GM18520 (cell line): ENCODE results near the gene SPECC1L.

Source experiments
- ATAC-seq: cut with Tn5 transposase; IDR thresholded peaks from one replicate; pipeline ENCODE4 v1.9.1; 2021; ENCODE audit not compliant: unreplicated experiment

SPECC1L gene

DNA sequence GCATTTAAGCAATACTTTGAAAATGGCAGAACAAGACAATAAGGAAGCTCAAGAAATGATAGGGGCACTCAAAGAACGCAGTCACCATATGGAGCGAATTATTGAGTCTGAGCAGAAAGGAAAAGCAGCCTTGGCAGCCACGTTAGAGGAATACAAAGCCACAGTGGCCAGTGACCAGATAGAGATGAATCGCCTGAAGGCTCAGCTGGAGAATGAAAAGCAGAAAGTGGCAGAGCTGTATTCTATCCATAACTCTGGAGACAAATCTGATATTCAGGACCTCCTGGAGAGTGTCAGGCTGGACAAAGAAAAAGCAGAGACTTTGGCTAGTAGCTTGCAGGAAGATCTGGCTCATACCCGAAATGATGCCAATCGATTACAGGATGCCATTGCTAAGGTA lies 51.9 kb downstream of the SPECC1L start:
- ATAC-seq, result no peak

- no peak for ATAC-seq
Measured at GRCh38 chr22:24323233-24323632, 52.6 kb downstream of the SPECC1L start.

DNA sequence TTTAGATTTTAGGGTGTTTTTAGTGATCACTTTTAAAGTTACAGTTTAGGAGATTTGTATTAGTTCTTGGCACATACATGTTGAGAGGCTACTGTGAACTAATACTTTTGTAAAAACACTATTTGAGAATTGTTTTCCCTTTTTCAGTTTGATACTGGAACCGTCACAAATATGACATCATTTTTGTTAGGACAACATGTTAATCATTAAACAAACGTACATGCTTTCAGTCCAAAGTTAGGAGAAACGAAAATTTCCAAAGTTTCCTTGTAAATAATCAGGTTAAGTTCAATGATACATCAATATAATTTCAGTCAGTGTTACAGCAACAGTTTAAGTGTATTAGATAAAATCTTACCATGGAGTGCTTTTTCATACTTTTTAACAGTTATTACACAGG lies 53.1 kb downstream of the SPECC1L start:
- ATAC-seq, result no peak

DNA sequence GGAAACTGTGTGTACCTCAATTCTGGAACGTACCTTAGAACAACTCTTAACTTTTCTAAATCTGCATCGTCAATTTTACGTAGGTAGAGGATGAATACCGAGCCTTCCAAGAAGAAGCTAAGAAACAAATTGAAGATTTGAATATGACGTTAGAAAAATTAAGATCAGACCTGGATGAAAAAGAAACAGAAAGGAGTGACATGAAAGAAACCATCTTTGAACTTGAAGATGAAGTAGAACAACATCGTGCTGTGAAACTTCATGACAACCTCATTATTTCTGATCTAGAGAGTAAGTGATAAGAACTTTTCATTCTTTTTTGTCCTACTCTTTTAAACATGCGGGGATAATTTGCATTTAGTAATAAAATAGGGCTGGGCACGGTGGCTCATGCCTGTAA lies 53.5 kb downstream of the SPECC1L start:
- ATAC-seq, result no peak

GRCh38 chr22:24325105-24325757 lies 54.6 kb downstream of the SPECC1L start:
- no peak for ATAC-seq

DNA sequence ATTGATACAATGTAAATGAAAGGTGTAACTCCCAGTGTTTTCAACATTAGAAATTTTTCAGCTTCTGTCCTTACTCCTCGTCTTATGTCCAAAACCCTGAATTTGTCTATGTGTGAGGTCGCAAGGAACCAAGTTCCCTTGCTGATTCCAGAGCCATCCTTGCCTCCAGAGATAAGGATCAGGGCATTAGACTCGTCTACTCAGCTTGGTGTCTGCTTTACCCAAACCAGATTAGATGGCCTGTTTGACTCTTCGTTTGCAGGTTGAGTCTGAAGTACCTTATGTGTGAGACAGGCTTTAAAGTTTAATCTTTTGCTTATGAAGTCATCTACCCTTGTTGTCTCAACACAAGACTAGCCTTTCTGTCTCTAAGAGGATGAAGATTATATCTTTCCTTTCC lies 55.6 kb downstream of the SPECC1L start:
- no peak for ATAC-seq

DNA sequence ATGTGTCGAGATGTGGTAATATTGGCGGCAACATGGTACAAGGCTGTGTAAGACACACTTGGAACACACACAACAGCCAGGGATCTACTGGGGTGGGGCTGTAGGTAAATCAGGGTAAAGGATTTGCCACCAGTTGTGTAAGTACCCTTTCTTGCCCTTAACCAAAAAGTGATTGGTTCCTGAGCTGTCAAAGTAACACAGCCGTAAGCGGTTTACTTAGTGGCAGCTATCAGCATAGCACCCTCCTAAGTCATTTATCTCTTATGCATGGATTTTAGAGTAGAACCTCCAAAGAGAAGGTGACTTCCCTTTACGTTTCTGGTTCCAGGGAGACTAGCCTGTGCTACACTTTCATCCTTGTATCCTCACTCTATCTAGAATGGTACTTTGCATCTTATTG lies 57.2 kb downstream of the SPECC1L start:
- ATAC-seq, result no peak

DNA sequence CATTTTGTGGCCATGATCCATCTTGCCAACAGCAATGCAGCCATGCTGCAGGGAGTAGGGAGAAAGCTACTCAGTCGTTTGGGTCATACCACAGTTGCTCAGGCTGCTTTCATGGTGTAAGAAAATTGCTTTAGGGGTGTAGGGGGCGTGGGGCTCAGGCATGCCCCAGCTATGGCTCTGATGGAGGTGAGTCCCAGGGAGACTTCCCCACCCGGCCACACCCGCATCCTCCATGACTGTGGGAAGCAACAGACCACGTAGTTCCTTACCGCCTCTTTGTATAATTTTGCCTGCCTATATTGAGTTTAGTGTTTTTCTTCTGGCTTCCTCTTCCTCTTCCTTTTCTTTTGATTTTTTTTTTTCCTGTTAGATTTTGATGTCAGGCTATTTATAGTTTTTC lies 58.8 kb downstream of the SPECC1L start:
- no peak for ATAC-seq

GRCh38 chr22:24330636-24331035 lies 60.0 kb downstream of the SPECC1L start:
- no peak for ATAC-seq

DNA sequence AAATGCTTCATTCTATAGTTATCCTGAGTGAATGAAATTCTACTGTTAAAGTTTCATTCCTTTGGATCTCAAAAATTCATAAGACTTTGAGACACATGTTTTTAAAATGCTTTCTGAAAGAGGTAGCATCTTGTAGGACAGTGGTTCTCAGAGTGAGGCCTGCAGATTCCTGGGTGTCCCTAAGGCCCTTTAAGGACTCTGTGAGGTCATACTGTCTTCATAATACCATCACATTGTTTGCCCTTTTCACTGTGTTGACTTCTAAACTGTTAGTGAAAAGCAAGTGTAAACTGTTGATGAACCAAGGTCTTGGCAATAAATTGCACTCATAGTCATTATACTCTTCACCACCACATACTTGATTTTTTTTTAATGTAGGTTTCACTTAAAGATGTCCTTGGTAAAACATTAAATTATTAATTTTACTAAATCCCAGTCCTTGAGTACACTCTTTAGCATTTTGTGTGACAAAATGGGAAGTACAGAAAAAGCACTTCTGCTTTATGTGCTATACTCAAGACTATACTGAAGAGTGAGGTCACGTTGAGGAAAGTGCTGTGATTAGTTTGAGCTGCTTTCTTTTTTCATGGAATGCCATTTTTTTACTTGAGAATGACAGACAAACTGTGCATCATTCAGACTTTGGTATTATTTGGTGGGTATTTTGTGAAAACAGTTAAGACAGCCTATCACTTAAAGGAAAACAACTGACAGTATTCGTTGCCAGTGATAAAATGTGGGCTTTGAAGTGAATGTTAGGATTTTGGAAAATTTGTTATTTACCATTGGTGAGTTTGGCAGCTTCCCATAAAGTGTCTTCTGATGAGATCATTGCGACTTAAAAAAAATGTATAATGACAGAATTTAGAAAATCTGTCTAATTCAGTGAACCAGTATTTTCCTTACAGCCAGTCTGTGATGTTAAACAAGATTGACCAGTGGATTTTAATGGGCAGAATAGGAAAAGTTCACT lies 61.1 kb downstream of the SPECC1L start:
- ATAC-seq, result no peak

GRCh38 chr22:24333301-24333700 lies 62.7 kb downstream of the SPECC1L start:
- ATAC-seq, result no peak

- no peak for ATAC-seq
Measured at GRCh38 chr22:24335496-24335895, 64.9 kb downstream of the SPECC1L start.

- no peak for ATAC-seq
Measured at GRCh38 chr22:24337894-24338645, 67.4 kb downstream of the SPECC1L start.

DNA sequence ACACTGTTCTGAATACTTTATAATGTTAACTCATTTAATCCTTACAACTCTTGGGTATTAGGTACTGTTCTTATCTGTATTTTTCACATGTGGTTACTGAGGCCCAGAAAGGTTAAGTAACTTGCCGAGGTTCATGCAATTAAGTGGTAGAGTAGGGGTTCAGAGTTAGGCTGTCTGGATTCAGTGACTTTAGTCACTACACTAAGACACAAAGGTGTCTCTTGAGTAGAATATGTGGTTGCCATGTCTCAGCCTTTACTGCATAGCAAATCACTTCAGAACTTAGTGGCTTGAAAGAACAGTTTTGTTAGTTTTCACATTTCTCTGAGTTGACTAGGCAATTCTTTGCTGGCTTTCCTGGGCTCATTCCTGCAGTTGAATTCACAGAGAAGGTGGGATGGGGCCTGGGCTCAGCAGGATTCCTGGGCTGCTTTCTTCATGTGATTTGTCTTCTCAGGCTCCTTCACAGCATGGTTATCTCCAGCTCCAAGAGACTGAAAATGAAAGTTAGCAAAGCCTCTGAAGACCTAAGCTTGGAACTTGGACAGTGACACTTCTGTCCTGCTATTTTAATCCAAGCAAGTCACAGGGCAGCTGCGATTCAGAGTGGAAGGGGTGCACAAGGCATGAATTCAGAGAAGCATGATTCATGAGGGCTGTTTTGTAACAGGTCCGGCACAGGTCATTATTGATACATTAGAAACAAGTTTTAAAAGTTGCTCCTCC lies 68.3 kb downstream of the SPECC1L start:
- ATAC-seq, result no peak

GRCh38 chr22:24339452-24339747 lies 68.8 kb downstream of the SPECC1L start:
- no peak for ATAC-seq

DNA sequence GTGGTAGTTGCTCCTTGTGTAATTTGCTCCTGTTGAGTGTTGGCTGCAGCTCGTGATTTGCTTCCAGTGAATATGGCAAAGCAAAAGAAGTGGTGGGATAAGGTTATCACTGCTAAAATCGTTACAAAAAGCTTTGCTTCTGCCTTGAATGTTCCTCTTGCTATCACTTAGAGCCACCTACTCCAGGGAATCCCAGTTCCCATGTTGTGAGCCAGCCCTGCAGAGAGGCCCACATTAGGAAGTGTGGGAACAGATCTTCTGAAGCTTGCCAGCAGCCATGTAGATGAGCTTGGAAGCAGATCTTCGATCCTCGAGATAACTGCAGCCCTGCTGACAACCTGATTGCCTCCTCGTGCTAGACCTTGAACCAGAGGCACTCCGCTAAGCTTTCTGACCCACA lies 71.0 kb downstream of the SPECC1L start:
- ATAC-seq, result no peak

- ATAC-seq, result no peak
Measured at GRCh38 chr22:24350627-24351026, 80.0 kb downstream of the SPECC1L start.

GRCh38 chr22:24353121-24353520 lies 82.5 kb downstream of the SPECC1L start:
- no peak for ATAC-seq

DNA sequence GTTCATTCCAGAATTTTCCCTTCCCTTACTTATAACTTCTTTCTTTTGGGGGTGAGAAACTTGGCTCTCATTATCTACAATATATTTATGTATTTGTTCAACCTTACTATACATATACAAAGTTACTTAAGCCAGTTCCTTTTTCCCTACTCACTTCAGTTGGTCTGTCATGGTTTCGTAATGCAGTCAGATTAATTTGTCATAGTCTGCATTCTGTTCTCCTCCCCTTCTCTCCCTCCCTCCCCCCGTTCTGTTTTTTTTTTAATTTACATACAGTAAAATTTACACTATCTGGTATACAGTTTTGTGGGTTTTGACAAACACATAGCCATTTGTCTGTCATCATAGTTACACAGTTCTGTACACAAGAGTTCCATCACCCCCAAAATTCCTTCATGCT lies 84.9 kb downstream of the SPECC1L start:
- ATAC-seq, result no peak

GRCh38 chr22:24357547-24357946 lies 86.9 kb downstream of the SPECC1L start:
- ATAC-seq, result no peak
